GM04503 (cell line): ENCODE data around the gene PSTPIP2.
A peak's percentile ranks its signal among the peaks of the same experiment; 100 is the strongest.
"Not testable (repeated sequence)": the region's sequence is repeated elsewhere in the genome, so short reads cannot be mapped to it uniquely, and the experiment has no call there.

ENCODE experiments used
- DNase-seq: peaks from one replicate; pipeline ENCODE4 v3.0.0-alpha.2; 2012; ENCODE audit warnings: low read depth

PSTPIP2 gene

GRCh38 chr18:46069524-46069923, 2.5 kb downstream of the PSTPIP2 start:
- DNase-seq = no peak

GRCh38 chr18:46068763-46069162, 3.3 kb downstream of the PSTPIP2 start:
- no peak for DNase-seq

DNA sequence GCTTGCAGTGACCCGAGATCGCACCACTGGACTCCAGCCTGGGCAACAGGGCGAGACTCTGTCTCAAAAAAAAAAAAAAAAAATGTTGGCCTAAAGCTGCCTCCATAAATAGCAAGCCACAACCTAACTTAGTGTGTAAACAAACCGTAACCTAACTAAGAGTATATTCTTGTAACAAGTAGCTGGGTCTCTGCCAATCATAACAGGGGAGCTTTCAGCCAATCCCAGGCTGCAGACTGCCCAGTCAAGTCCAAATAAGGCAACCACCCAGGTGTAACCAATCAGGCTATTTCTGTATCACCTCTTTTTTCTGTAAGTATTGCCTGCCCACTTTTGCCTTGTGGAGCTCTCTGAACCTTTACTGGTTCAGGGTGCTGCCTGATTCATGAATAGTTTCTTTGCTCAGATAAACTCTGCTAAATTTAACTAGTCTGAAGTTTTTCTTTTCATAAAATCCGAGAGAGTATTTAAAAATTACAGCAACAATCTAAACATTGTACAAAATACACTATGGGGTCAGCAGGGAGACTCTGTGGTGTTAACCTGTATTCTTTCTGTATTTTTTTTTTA, 4.5 kb downstream of the PSTPIP2 start:
- DNase-seq = no peak

DNA sequence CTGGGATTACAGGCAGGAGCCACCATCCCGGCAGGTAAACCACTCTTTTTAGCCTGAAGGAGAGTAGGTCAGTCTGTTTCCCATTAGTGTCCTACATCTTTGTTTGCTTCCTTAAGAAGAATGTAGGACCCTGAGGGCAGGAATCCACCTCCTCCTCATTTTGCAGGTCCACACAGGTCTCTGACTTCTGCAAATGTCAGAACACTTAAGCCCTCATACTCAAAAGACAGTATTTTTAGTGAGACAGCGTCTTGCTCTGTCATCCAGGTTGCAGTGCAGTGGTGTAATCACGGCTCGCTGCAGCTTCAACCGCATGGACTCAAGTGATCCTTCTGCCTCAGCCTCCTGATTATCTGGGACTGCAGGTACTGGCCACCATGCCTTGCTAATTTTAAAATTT, 9.3 kb downstream of the PSTPIP2 start:
- DNase-seq = no peak

DNA sequence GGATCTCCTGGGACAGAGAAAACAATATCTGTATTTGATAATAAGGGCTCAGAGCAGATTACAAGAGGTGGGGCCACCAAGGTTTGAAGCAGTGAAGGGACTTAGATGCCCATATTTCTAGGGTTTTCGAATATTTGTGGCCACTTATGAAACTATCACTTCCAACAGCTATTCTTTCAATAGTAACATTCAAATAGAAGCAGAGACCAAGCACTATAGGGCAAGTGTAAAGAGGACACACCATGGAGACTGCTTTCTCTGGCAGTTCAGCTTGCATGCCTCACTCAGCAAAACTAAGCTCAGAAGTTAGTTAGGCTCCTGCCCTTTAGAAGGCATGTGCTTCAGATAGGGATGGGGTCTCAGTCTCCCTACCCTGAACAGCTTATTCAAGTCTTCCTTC, 10.3 kb downstream of the PSTPIP2 start:
- DNase-seq = no peak

DNA sequence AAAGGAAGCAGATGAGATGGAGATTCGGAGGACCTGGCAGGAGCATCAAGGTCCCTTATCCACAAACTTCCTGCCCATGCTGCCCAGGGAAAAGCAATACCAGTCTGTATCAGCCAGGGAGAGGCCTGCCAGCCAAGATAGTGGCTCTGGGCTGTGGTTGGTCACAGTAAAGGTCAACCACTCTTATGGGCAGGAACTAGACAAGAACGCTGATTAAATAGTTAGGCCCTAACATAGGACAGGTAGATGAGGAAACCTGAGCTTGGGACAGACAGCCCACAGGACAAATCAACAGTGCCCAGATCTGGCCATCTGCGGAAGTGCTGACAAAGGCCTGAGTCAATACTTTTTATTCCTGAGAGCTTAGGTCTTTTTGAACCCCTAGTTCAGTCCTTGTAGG, 10.7 kb downstream of the PSTPIP2 start:
- DNase-seq = no peak

- DNase-seq = no peak
These were observed 11.7 kb downstream of the PSTPIP2 start for GRCh38 chr18:46060359-46060841.

- DNase-seq = no peak
These were observed 16.2 kb downstream of the PSTPIP2 start for GRCh38 chr18:46055838-46056230.

GRCh38 chr18:46054956-46055837, 16.9 kb downstream of the PSTPIP2 start:
- DNase-seq = no peak

GRCh38 chr18:46053368-46054095, 18.5 kb downstream of the PSTPIP2 start:
- DNase-seq = peak; percentile 42

DNA sequence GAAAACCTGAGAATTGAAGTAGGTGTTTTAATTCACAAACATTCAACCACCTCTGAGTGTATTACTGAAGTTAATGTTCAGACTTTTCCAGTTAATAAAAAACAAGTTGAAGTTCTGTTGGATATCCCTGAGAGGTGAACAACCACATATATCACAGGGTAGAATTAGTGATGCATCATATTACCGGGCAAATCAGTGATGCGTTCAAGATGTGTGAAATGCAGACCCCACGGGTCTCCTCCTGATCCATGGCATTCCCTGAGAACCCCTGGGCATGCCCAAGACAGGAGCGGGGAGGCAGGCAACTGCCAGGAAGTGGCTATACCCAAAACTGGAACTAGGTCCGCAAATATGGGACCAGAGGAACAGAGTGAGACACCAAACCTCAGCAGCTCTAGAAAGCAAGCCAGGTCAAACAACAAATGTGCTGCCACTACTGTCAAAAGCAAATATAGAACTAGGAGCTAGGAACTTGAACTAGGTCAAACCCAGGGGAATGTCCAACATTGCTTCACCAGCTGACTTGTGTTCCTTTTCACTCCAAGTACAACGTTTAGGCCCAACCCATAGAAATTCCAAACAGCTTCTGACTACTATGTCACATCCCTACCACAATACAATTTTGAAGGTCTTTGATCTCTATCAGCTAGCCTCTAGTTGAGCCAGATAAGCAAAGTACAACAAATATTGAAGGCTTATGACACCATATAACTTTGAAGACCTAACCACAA, 20.2 kb downstream of the PSTPIP2 start:
- DNase-seq = peak; percentile 58

DNA sequence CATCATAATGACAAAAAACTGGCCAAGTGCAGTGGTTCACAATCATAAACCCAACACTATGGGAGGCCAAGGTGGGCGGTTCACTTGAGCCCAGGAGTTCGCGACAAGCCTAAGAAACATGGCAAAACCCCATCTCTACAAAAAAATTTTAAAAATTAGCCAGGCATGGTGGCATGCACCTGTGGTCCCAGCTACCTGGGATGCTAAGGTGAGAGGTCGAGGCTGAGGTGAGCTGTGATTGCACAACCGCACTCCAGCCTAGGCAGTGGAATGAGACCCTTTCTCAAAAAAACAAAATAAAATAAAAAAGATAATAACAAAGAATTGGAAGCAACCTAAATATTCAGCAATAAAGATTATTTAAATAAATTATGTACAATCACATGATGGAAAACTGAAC, 21.8 kb downstream of the PSTPIP2 start:
- no peak for DNase-seq

- DNase-seq = no peak
These were observed 23.4 kb downstream of the PSTPIP2 start for GRCh38 chr18:46048641-46049040.

DNA sequence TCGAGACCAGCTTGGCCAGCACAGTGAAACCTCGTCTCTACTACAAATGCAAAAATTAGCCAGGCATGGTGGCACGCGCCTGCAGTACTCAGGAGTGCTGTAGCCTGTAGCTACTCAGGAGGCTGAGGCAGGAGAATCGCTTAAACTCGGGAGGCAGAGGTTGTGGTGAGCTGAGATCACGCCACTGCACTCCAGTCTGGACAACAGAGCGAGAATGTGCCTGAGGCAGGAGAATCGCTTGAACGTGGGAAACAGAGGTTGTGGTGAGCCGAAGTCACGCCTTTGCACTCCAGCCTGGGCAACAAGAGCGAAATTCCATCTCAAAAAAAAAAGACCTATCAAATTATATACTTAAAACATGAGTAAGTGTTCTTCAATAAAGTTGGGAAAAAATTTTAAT, 24.7 kb downstream of the PSTPIP2 start:
- DNase-seq = not testable (repeated sequence)

- DNase-seq = no peak
These were observed 25.4 kb downstream of the PSTPIP2 start for GRCh38 chr18:46046688-46047087.

DNA sequence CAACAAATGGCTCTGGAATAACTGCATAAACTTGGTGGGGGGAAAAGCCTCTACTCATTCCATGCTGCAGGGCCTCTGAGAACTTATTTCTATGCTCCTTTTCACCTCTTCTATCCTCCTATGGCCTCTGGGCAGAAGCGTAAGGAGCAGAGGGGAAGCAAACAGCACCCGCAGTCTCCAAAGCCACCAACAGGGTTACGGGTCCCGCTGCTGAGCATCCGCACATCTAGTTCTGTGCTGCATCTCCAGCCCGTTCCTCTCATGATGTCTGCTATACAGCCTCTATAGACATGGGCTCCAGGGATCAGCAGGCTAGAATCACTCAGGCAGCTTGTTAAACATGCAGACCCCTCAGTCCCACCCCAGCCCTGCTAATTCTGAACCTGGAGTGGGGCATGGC, 25.9 kb downstream of the PSTPIP2 start:
- DNase-seq = no peak

GRCh38 chr18:46042571-46043123, 29.4 kb downstream of the PSTPIP2 start:
- DNase-seq = peak; percentile 28

GRCh38 chr18:46040747-46041104, 31.3 kb downstream of the PSTPIP2 start:
- DNase-seq = no peak

GRCh38 chr18:46040033-46040746, 31.9 kb downstream of the PSTPIP2 start:
- no peak for DNase-seq

DNA sequence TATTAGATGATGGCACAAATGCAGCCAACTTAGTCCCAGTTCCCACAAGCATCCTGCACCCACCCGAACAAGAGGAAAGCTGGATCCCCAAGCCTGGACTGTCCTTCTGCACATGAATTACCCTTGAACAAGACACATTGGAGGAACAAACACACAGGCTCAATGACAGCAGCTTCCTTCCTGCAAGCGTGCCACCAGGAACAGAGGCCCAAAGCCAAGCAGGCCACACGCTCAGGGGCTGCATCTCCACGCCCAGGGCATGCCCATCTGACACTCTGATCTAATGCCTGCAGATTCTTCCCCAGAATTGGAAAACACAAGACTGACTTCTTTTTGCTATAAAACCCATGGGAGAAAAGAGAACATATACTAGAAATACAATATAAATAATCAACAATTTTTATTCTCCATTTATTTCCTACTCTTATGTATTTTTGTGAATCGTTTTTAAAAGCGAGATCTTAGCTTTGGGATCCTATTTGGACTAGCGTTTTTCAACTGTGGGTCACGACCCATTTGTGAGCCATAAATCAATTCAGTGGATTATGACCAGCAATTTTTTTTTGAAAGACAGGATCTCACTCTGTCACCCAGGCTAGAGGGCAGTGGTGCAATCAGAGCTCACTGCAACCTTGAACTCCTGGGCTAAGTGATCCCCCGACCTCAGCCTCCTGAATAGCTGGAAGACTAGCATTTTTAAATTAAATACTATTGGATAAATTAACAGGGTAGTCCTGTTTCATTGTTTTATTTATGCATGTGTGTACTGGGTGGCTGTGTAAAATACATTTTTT, 34.4 kb downstream of the PSTPIP2 start:
- no peak for DNase-seq
